Right lung (tissue), 5 donors: ENCODE results near the gene TTC27. TPM values are rescaled to one million over a fixed set of nuclear protein-coding genes. Genes with fewer than 3 reads are reported as not detected.

Source experiments
- DNase-seq, 2 donors: peaks; one replicate each; pipeline ENCODE4 v3.0.0-alpha.2; 2013
- polyA plus RNA-seq, 5 donors: library from polyadenylated mRNA; unstranded; fragments of 120-200 nt; gene quantifications; one replicate each; pipeline versions ENCODE4 v1.2.1 to v1.2.3, GENCODE V29; 2013; ENCODE audit warnings: inconsistent platforms in 1 of 5, low replicate concordance in 1 of 5; ENCODE audit not compliant: insufficient read length in 5 of 5, insufficient read depth in 1 of 5

Gene TTC27
- polyA plus RNA-seq, 5 donors, result 16.8 to 26.4 (median 25.7) TPM

DNA sequence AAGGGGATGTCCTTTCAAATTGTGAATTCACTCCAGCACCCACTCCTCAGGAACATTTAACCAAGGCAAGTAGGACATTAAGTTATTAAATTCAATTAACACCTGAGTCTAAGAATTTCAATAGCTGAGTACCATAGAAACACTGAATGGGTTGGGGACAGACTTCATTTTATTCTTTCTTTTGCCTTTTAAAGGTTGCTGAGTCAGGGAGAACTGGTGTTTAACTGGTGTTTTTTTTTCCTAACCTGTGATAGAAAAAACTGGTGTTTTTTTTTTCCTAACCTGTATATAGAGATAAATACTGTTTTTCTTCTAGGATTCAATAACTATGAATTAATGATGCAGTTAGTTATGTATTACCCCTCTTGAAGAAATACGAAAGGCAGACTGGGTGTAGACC is 38.9 kb downstream of the TTC27 start:
- no peak for DNase-seq

DNA sequence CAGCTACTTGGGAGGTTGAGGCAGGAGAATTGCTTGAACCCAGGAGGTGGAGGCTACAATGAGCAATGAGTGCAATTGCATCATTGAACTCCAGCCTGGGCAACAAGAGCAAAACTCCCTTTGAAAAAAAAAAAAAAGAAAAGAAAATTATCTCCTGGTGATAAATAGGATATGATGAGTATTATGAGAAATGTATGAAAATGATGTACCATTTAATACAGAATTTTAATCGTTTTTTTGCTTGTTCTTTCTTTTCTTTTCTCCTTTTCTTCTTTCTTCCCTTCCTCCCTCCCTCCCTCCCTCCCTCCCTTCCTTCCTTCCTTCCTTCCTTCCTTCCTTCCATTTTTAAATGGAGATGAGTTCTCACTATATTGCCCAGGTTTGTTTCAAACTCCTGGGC is 40.4 kb downstream of the TTC27 start:
- DNase-seq, result no peak

DNA sequence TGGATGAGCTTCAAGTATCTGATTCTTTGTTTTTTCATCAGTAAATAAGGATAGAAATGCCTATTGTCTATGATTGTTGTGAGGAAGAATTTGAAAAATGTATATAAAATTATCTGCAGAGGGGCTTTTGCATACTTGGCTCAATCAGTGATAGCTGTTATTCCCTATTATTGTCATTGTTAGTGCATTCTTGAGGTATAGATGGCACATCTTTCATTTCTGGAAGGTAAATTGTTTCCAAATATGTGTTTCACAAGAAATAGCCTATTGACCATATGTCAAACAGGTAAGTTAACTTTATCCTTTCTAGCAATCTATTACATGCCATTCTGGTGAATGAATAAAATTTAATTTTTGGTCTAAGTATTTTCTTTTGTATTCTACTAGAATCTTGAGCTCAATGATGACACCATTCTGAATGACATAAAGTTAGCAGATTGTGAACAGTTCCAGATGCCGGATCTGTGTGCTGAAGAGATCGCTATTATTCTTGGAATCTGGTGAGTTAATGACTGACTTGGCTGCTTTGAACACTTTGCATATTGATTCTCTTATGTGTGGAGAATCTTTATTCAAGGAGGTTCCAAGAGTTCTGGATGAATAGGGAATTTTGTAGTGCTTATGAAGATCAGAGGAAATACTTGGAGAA is 44.2 kb downstream of the TTC27 start:
- no peak for DNase-seq

DNA sequence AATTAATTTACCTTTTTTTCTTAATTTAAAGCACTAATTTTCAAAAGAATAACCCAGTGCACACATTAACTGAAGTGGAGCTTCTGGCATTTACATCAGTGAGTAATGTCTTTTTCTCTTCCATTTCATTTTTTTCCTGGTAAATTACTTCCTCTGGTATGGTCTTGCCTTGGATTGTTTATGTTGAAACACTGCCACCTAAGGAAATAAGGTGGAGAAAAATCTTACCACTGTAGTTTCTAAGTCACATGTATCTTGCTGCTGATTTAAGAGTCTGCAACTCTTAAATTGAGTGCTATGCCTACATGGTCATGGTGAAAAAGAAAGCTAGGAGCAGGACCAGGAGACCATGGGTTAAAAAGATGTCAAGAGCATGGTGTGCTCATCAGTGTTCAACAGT is 51.0 kb downstream of the TTC27 start:
- no peak for DNase-seq

DNA sequence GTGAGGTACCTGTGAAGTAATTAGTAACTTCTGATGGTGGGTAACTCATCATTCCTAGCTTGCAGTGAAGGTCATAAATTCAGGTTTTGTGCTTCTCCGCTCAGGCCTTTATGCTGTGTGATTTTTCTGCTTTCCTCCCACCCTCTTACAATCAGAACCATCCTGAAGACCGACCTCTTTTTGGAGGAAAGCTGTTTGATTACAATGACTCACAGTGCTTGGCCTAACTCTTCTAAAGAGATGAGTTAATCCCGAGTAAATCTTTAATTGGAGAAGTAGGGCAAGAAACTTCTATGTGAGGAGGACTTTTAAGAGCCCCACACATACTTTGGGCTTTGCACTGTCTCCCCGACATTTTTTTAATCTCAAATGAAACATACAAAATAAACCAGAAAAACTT is 53.1 kb downstream of the TTC27 start:
- no peak for DNase-seq

DNA sequence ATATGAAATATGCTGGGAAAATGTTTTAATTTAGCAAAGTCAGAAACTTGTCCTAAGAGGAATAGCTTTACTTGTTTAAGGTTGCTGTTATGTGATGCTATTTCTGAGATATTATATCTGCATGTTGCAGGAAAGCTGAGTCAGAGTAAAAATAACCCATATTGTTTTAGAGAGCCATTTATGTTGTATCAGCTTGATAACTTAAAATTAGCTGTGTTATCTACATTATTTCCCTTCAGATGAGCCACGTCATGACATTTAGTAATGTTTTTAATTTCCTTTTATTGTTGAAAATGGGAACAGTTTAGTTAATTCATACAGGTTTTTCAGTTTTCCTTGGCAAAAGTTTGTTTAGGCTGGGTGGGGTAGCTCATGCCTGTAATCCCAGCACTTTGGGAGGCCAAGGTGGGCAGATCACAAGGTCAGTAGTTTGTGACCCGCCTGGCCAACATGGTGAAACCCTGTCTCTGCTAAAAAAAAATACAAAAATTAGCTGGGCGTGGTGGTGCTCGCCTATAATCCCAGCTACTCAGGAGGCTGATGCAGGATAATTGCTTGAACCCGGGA is 55.8 kb downstream of the TTC27 start:
- no peak for DNase-seq

DNA sequence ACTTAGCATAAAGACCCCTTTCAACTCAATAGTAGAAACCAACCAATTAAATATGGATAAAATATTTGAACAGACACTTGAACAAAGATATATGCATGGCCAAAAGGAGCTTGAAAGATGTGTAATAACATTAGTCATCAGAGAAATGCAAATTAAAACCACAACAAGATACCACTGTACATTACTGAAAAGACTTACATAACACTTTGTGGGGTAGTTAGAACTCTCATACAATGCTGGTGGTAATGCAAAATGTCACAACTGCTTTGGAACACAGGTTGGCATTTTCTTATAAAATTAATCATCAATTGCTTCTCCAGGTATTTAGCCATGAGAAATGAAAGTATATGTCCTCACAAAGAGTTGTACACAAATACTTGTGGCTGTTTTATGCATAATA is 60.7 kb downstream of the TTC27 start:
- DNase-seq, result no peak

DNA sequence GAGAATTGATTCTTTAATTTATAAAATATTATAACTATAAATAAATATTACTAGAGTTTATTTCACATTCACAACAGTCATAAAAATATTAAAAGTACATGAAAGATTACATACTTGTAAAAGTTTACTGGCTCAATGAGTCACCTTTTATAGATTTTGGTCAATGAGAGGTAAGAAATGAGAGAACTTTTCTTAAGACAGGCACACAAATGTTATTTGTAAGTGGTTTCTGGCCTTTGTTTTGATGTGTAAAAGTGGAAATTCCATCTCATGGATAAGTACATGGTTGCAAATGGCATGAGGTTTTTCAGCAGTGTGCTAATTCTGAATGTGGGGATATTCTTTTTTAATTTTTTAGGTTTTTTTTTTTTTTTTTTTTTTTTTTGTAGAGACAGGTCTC is 63.8 kb downstream of the TTC27 start:
- DNase-seq, result no peak

DNA sequence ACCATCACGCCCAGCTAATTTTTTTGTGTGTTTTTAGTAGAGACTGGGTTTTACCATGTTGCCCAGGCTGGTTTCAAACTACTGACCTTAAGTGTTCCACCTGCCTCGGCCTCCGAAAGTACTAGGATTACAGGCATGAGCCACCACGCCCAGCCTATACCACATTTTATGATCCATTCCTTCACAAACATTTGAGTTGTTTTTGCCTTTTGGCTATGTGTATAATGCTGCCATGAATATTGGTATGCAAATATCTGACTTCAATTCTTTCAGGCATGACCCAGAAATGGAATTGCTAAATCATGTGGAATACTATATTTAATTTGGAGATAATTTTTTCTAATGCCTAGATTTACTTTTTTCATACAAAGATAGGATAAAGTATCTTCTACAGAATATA is 68.6 kb downstream of the TTC27 start:
- DNase-seq, result no peak

DNA sequence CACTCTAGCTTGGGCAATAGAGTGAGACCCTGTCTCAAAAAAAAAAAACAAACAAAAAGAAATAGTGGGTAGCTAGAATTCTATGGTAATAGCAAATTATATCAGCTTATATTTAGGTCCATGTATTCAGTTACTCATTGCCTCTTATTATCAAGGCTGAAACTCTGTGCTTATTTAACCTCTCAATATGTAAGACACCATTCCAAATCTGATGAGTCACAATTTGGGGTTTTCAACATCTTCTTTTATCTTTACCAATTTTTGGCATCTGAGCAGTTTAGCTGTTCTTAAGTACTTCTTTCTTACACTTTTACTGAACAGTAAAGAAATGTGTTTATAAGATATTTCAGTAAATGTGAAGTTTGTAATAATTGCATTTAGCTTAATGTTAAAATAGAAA is 69.3 kb downstream of the TTC27 start:
- no peak for DNase-seq

DNA sequence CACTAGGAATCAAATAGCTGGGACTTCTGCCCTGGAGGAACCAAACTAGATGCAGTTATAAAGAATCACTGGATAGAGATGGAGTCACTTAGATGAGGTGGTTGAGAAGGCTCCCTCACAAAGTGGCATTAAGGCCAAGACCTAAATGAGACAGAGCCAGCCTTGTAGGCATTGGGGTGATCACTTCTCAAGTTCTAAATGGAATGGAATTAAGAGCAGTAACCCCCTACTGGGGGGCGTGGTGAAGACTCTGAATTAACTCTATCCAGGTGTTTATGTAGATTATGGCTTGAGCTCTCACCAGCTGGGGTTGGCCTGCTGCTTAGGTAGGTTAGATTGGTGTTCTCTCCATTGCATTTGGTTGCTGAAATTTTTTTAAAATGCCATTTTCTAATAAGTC is 71.3 kb downstream of the TTC27 start:
- no peak for DNase-seq

DNA sequence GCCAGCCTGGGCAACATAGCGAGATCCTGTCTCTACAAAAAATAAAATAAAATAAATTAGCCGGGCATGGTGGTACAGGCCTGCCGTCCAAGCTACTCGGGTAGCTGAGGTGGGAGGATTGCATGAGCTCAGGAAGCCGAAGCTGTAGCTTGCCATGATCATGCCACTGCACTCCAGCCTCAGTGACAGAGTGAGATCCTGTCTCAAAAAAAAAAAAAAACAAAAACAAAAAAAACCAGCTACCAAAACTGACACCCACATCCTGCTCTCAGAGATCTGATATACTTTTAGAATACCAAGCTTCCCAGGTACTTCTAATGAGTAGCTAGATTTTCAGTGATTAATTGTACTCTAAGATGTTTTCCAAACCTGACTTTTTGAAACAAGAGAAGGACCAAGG is 74.0 kb downstream of the TTC27 start:
- no peak for DNase-seq

DNA sequence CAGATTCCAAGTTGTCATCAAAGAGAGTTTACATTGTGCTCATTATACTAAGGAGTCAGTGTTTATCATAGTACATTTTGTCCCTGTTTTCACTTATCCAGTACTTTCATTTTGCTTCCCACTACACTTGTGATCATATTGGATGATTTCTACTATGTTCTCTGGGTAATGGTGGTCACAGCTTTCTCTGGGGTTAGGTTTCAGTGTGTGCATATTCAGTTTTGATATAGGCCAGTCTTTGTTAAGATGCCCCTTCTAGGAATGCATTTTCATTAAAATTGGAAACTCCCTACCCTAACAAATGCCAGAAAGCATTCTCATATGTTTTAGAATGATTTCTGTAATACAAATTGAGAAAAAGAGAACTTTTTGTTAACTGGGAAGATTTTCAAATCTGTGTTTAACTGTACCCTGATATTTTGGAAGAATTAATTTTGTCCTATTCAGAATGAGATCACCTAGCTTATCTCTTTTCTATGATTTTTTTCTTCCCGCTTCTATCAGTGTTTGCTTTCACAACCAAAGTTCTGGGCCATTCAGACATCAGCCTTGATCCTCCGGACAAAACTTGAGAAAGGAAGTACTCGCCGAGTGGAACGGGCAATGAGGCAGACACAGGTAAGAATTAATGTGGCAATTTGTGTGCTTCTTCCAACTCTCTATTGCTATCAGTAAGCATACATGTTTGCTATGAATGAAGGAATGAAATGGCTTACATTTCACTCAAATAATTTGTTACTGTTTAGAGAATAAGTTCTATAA is 74.6 kb downstream of the TTC27 start:
- DNase-seq, result no peak

DNA sequence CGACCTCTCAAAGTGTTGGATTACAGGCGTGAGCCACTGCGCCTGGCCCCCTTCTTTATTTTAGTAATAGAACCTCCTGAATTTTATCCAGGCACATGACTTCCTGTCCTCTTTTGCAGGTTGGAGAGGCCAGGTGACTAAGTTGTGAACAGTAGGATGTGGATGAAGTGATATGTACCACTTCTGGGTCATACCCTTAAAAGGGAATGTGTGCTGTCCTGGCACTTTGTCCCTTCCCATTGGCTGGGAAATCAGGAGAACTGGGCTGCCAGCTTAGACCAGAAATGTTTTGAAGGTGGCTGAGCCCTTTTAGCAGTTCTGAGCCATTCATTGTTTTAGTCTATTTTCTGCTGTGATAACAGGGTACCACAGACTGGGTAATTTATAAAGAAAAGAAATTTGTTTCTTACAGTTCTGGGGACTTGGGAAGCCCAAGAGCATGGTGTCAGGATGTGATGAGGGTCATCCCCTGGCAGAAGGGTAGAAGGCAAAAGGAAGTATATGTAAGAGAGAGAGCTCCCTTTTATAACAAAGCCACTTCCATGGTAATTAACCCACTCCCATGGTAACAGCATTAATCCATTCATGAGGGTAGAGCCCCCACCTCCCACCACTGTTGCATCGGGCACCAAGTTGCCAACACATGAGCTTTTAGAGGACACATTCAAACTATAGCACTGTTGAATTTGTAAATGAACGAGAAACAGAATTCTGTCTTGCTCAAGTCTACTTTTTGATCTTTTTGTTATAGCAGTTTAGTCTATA is 79.1 kb downstream of the TTC27 start:
- no peak for DNase-seq

DNA sequence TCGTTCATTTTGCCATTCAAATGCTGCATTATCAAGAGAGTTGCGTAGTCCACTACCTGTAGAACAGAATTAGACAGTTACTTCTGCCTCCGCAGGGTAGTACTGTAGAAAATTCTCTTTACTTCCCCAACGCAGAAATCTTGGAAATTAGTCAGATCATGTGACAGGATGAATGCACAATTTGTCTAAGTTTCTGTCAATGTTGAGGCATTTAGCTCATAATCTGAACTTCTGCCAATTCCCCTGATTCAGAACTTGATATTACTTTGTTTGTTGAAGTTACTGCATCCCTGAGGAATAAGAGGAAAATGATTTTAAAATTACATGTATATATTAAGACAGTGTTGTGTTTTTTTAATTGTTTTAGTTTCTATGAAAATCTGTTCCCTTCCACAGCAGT is 83.4 kb downstream of the TTC27 start:
- peak in 1 of 2 donors; percentile 52 for DNase-seq

DNA sequence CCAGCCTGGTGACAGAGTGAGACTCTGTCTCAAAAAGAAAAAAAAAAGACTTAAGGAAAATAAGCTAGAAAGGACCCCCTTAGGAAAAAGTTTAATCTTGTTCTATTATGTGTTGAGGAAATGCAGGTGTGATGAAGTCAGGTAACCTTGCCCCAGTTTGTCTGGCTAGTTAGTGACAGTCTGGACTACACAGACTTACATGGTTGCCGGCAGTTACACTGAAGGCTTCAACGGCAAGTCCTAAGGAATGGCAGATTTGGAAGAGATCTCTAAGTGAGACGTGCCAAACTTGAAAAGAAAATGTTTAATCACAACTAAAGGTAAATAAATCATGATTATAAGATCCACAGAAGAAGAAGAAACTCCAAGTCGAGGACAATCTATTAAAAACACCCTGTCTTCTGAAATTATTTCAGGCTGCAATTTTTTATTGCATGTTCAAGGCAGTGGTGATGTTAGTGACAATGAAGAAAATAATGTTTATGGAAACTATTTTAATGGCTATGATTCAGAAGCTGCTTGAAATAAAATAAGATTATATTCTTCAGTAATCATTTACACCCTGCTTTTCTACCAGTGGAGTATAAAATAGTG is 84.2 kb downstream of the TTC27 start:
- DNase-seq, result no peak

DNA sequence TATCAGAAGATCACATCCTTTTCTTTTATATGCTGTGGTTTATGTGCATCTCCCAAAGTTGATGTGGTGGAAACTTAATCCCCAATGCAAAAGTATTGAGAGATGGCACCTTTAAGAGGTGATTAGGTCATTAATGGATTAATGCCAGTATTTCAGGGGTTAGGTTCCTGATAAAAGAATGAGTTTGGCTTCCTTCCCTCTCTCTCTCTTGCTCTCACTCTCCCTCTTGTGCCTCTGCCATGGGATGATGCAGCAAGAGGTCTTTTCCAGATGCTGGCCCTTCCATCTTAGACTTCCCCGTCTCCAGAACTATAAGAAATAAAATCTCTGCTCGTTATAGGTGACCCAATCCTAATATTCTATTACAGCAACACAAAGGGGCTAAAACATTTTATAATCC is 85.0 kb downstream of the TTC27 start:
- no peak for DNase-seq

DNA sequence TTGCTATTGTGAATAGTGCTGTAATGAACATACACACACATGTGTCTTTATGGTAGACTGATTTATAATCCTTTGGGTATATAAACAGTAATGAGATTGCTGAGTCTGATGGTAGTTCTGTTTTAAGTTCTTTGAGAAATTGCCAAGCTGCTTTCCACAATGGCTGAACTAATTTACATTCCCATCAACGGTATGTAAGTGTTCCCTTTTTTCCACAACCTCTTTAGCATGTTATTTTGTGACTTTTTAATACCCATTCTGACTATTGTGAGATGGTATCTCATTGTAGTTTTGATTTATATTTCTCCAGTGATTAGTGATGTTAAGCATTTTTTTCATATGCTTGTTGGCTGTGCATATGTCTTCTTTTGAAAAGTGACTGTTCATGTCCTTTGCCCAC is 86.7 kb downstream of the TTC27 start:
- DNase-seq, result no peak

DNA sequence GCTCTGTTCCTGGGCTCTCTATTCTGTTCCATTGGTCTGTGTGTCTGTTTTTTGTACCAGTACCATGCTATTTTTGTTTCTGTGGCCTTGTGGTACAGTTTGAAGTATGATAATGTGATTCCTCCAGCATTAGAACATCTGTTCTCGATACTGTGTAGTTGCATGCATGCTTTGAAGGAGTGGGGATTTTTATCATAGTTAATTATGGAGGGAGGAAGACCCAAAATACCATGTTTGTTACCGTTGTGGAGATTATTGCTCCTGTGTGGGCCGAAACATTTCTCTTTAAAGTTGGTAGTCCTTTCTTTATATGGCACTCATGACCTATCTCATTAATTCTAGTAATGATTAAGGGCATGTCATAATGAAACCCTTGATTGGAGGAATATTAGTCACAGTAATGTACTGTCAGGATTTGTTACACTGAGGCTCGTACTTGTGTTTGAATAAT is 87.6 kb downstream of the TTC27 start:
- DNase-seq, result no peak

DNA sequence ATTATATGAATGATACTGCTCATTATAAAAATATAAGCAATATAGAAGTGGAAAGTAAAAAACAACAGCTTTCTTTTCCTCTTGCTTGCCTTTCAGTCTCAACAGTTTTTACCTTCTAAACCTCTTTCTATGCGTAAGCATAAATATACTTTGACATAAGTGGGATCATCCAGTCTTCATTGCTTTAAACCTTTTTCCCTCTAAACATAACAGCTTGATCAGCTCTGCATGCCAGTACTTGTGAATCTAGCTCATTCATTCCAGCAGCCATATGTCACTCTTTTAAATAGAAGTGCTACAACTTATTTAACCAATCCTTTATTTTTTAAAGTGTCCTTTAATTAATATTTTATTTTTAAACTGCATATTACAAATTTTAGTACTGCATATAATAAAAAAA is 88.1 kb downstream of the TTC27 start:
- DNase-seq, result no peak

DNA sequence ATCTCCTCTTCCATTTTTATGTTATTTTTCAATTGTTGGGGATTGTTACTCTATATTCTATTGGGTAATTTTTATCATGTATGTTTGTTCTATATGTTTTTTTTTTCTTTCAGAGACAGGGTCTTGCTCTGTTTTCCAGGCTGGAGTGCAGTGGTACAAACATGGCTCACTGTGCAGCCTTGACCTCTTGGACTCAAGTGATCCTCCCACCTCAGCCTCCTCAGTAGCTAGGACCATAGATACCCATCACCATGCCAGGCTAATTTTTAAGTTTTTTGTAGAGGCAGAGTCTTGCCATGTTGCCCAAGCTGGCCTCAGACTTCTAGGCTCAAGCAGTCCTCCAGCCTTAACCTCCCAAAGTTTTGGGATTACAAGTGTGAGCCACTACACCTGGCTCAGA is 88.7 kb downstream of the TTC27 start:
- no peak for DNase-seq

DNA sequence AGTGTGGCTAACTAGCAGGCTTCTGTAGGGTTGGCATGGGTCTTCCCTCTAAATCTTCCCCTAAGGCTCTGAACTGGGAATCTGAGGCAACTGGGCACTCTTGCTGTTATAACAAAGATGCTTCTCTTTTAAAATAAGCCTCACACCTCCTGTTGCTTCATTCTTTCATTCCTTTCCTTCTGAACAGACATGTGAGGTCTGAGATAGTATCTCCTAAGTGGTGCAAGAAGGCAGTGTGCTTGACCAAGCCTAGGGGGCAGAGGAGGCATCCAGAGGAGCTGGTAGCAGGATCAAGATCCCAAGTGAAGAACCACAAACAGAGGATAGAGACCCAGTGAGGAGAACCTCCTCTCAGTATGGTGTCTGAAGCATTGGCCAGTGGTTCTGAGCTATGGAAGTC is 90.9 kb downstream of the TTC27 start:
- DNase-seq, result no peak
